K562 (cell line): ENCODE results near the gene SDK1. TPM values are rescaled to one million over a fixed set of nuclear protein-coding genes. Genes with fewer than 3 reads are reported as not detected.

Source experiments
- ATAC-seq: fragments of 200-7000 bp; cut with Tn5 transposase; 3 replicates; pipeline ENCODE4 v1.9.1; 2020; ENCODE audit warnings: moderate library complexity
- BruUV-seq: library from RNA; stranded (reverse); fragments of 400-500 nt; replicated peaks from 2 replicates; lab custom pipeline; 2021; lab: Mats Ljungman, UMichigan
- CTCF ChIA-PET: fragments of 300-600 bp; formaldehyde crosslinking; extraction: SDS; loops from one replicate; lab custom pipeline; 2021; ENCODE audit warnings: low intra/inter-chr PET ratio; lab: Yijun Ruan, JAX
- POLR2A ChIA-PET: fragments of 300-600, 350-650 bp; sonication (Branson Sonifier 250); formaldehyde crosslinking; extraction: SDS; loops from one replicate; lab custom pipeline; 2021; ENCODE audit warnings: antibody characterized with exemption, inconsistent platforms; lab: Yijun Ruan, JAX
- DNase-seq, 4 experiments: peaks; one replicate each; pipeline versions ENCODE4 v3.0.0 to v3.0.0-alpha.2; 2011 to 2018; ENCODE audit warnings: low spot score in 3 of 4, mixed read lengths in 3 of 4; ENCODE audit errors: extremely low read depth in 1 of 4
- FAIRE-seq: peaks from 2 replicates; lab custom pipeline; 2011; peaks lifted over from hg19 to GRCh38; lab: Jason Lieb, UNC
- H2AFZ ChIP-seq: 2 replicates; pipeline ENCODE4 v1.6.0; 2011; ENCODE audit warnings: low read depth, low read length, control low read depth, inconsistent platforms
- H3K27ac ChIP-seq: fragments of 200-600 bp; 3 replicates; pipeline ENCODE4 v1.8.0; 2011; ENCODE audit warnings: low read depth, mild to moderate bottlenecking, control low read depth, inconsistent platforms, low read length, moderate library complexity, mixed read lengths; ENCODE audit errors: extremely low read depth
- H3K27me3 ChIP-seq, 2 experiments: fragments of 300-600 bp in 1 of 2; 2 replicates in 1 of 2; 3 replicates in 1 of 2; pipeline versions ENCODE4 v1.6.0 to v1.8.0; 2011; ENCODE audit warnings: inconsistent platforms in 2 of 2, low read length in 2 of 2, mild to moderate bottlenecking in 1 of 2, mixed read lengths in 1 of 2, moderate library complexity in 1 of 2; ENCODE audit not compliant: control insufficient read depth in 2 of 2, insufficient read depth in 2 of 2
- H3K36me3 ChIP-seq: fragments of 300-600 bp; 3 replicates; pipeline ENCODE4 v1.8.0; 2011; ENCODE audit warnings: mild to moderate bottlenecking, low read length, inconsistent platforms; ENCODE audit not compliant: control insufficient read depth, insufficient read depth
- H3K4me1 ChIP-seq, 2 experiments: fragments of 200-600 bp in 1 of 2; replicated peaks in 1 of 2; 2 replicates in 1 of 2; 3 replicates in 1 of 2; pipeline versions ENCODE4 v1.5.1 to v1.8.0; 2011; ENCODE audit warnings: inconsistent platforms in 2 of 2, low read length in 2 of 2, mild to moderate bottlenecking in 1 of 2, mixed read lengths in 1 of 2, moderate library complexity in 1 of 2; ENCODE audit not compliant: control insufficient read depth in 2 of 2, insufficient read depth in 2 of 2
- H3K4me2 ChIP-seq: 2 replicates; pipeline ENCODE4 v1.6.1; 2011; ENCODE audit warnings: low read length, control low read depth, inconsistent platforms, mixed read lengths; ENCODE audit not compliant: insufficient read depth
- H3K4me3 ChIP-seq: fragments of 200-600 bp; sonication (generic), shearing (Covaris generic); 2 replicates; pipeline ENCODE4 v1.5.1; 2016; ENCODE audit warnings: control low read depth, inconsistent platforms
- H3K79me2 ChIP-seq: fragments of 200-600 bp; 3 replicates; pipeline ENCODE4 v1.8.0; 2011; ENCODE audit warnings: low read length, inconsistent platforms; ENCODE audit not compliant: control insufficient read depth, insufficient read depth
- H3K9ac ChIP-seq, 2 experiments: 2 replicates each; pipeline versions ENCODE4 v1.6.0 to v1.6.1; 2011; ENCODE audit warnings: low read depth in 2 of 2, low read length in 2 of 2, control low read depth in 1 of 2, inconsistent platforms in 1 of 2, mild to moderate bottlenecking in 1 of 2, mixed read lengths in 1 of 2; ENCODE audit not compliant: insufficient read depth in 1 of 2
- H3K9me1 ChIP-seq: one replicate; pipeline ENCODE4 v1.6.0; 2011; ENCODE audit warnings: inconsistent platforms, mild to moderate bottlenecking, low read length, moderate library complexity; ENCODE audit not compliant: control insufficient read depth, insufficient read depth
- H3K9me3 ChIP-seq: replicated peaks from 2 replicates; pipeline ENCODE4 v1.5.1; 2011; ENCODE audit warnings: low read depth, low read length, inconsistent platforms; ENCODE audit not compliant: control insufficient read depth, insufficient read depth
- H4K20me1 ChIP-seq: replicated peaks from 2 replicates; pipeline ENCODE4 v1.6.1; 2011; ENCODE audit warnings: low read length, inconsistent platforms, mixed read lengths; ENCODE audit not compliant: control insufficient read depth, insufficient read depth
- ARHGAP35 ChIP-seq: fragments of 450-650 bp; IDR thresholded peaks from 2 replicates; pipeline ENCODE4 v1.6.1; 2018; ENCODE audit not compliant: partially characterized antibody
- CHD1 ChIP-seq: fragments of 200-600 bp; sonication (generic); IDR thresholded peaks from one replicate; pipeline ENCODE4 v1.6.1; 2012; ENCODE audit warnings: mild to moderate bottlenecking, moderate library complexity, low read length, inconsistent platforms
- GABPB2 ChIP-seq: fragments of 250-450 bp; sonication (Bioruptor Pico); conservative IDR thresholded peaks from 2 replicates; pipeline ENCODE4 v1.5.1; 2021; ENCODE audit warnings: mild to moderate bottlenecking
- JUNB ChIP-seq: fragments of 450-650 bp; formaldehyde crosslinking; conservative IDR thresholded peaks from 2 replicates; pipeline ENCODE4 v1.4.0; 2020; ENCODE audit warnings: mild to moderate bottlenecking
- LEF1 ChIP-seq: fragments of 450-650 bp; IDR thresholded peaks from 2 replicates; pipeline ENCODE4 v1.6.1; 2016; ENCODE audit warnings: mild to moderate bottlenecking
- NCOA6 ChIP-seq: fragments of 450-650 bp; IDR thresholded peaks from 2 replicates; pipeline ENCODE4 v1.6.1; 2017; ENCODE audit warnings: mild to moderate bottlenecking
- RBM34 ChIP-seq: fragments of 200-400 bp; formaldehyde crosslinking; IDR thresholded peaks from 2 replicates; pipeline ENCODE4 v1.6.1; 2018; ENCODE audit warnings: low read length, borderline replicate concordance; ENCODE audit not compliant: insufficient read depth
- SMARCE1 ChIP-seq: fragments of 450-650 bp; IDR thresholded peaks from 2 replicates; pipeline ENCODE4 v1.7.1; 2016; ENCODE audit warnings: mild to moderate bottlenecking
- ZNF311 ChIP-seq: fragments of 250-450 bp; sonication (Bioruptor Pico); IDR thresholded peaks from 2 replicates; pipeline ENCODE4 v1.4.0; 2020; ENCODE audit warnings: mild to moderate bottlenecking, moderate library complexity
- ZNF764 ChIP-seq: fragments of 250-450 bp; sonication (Bioruptor Pico); IDR thresholded peaks from 2 replicates; pipeline ENCODE4 v1.4.0; 2020; ENCODE audit warnings: low read depth, mild to moderate bottlenecking, moderate library complexity
- WGBS: fragments of 100-300 bp; shearing (Covaris generic); methylation state at CpG from one replicate; pipeline ENCODE4 v1.1.6; 2016; ENCODE audit warnings: low coverage, mixed read lengths; ENCODE audit not compliant: insufficient coverage; ENCODE audit errors: missing lambda C conversion rate; 5-methylcytosine and 5-hydroxymethylcytosine counted together
- in situ Hi-C: fragments of 300-500 bp; cut with MboI; formaldehyde crosslinking; loops from 4 replicates; pipeline ENCODE4 v1.15.0; 2018; ENCODE audit warnings: inconsistent platforms, mixed read lengths
- intact Hi-C: fragments of 100-400 bp; cut with micrococcal nuclease; formaldehyde crosslinking; loops from 2 replicates; pipeline ENCODE4 v1.14.2; 2022
- polyA plus RNA-seq, 8 experiments: library from polyadenylated mRNA; depleted of rRNA in 4 of 8; stranded (reverse) in 5 of 8; unstranded in 3 of 8; fragments of >200 nt; fragmentation: Nextera tagmentation in 2 of 8; fragmentation: Illumina TruSeq in 1 of 8; extraction: Ambion mirVana in 2 of 8; extraction: Trizol in 1 of 8; gene quantifications; 2 replicates each; pipeline versions ENCODE4 v1.2.1 to v1.2.3, GENCODE V29; 2011 to 2014; ENCODE audit warnings: inconsistent platforms in 1 of 8, missing spikeins in 1 of 8
- total RNA-seq, 7 experiments: library from RNA; depleted of rRNA in 6 of 7; stranded (reverse); fragments of >200 nt in 6 of 7; fragmentation: Illumina TruSeq in 2 of 7; extraction: Trizol in 2 of 7; gene quantifications; 2 replicates each; pipeline versions ENCODE4 v1.2.1 to v1.2.3, GENCODE V29; 2011 to 2021; ENCODE audit warnings: low replicate concordance in 1 of 7

The SDK1 gene
- total and polyA plus RNA-seq, 9 of the 15 experiments (the other 6 are each of a cell fraction or from before 2014, with no cell fraction given): 0.16 TPM; not detected in 8

- Histone ChIP-seq H3K9ac (no peak overlapping the region), H3K79me2 (no peaks in the 10 kb centered on the region), H3K9me3 (no peaks in the 10 kb centered on the region), H3K27me3 (peaks cover 10 to 72% of the 10 kb centered on the region in 2 experiments; a peak in 4 of 5 replicates)
- POLR2A ChIA-PET: no interaction called here
- no TSS peak for BruUV-seq
- TF ChIP-seq ZNF764 (no peak), GABPB2 (CRISPR knock-in tag) (no peak), JUNB (CRISPR knock-in tag) (no peak), CHD1 (no peak), RBM34 (no peak), ARHGAP35 (no peak), NCOA6 (no peak), ZNF311 (no peak), SMARCE1 (no peak), LEF1 (no peak)
- TF ChIP-seq, all 486 proteins: peak for 0
- WGBS: 0% methylated on average over 8 of the region's 8 CpGs
- Histone ChIP-seq H3K4me2 (no peak overlapping the region), H3K27ac (no peak overlapping the region), H4K20me1 (no peaks in the 10 kb centered on the region), H3K36me3 (no peaks in the 10 kb centered on the region), H2AFZ (no peak overlapping the region), H3K4me3 (no peak overlapping the region), H3K9me1 (no peaks in the 10 kb centered on the region), H3K4me1 (no peaks in the 10 kb centered on the region; a peak in 1 of 5 replicates)
- FAIRE-seq: no peak
- CTCF ChIA-PET: no interaction called here
- no peak for DNase-seq
- no peak for ATAC-seq
- intact Hi-C loops: no loop called here
- in situ Hi-C loops: no loop called here
These were observed 863.5 kb downstream of the SDK1 start for GRCh38 chr7:4164556-4164955.
